Measurements from ENCODE around the gene UBE3B.
A peak's percentile ranks its signal among the peaks of the same experiment; 100 is the strongest.

UBE3B gene

DNA sequence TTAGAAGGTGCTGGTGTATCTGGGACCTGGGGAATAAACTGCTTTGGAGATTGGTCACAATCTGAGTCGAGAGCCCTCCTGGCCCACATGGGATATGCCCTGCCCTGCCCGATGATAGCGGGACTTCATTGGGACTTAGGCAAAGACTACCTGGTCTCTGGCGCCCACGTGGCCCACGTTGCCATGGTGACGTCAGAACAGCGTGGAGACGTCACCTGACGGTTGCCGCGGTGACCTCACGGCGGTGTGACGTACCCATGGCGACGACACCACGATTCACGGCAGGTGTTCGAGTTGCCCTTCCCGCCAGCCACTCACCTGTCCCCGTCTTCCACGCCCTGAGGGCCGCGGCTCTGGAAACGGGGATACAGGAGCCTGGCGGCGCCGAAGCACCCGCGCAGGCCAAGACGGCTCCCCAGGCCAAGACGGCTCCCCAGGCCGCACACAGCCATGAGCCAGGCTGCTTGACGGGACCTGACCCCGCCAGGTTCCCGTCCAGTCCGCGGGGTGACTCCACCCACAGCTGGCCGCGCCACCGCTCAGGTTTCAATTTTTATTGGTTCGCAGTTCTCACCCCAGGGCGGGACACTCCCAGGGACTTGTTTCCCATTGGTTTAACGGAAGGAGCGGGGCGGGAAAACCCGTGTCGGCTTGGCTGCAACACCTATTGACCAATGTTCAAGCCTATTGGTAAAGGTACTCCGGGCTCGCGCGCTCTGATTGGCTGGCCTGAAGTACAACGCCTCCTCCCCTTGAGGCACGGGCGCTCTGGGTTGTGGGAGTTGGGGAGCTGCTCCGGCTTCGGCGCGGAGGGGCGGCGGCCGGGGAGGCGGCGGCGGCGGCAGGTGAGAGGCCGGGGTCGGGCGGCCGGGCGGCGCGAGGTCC is 95.8 kb downstream of the UBE3B start, which contains the start of the genes MMAB and MVK:
Gene MMAB, minus strand, starts transcription at position 476 of the 885 bp plus-strand sequence. Its CDS starts 24 bp downstream, at position 452.
Gene MVK, plus strand, starts transcription at position 766 of the 885 bp plus-strand sequence. CDS start 1,029 bp downstream, outside the sequence.
- Histone ChIP-seq H3K4me2 (ENCODE audit: low read depth, low read length, poor library complexity, severe bottlenecking) (peak within 1 kb of the TSS; percentile 88), H3K9me3 (ENCODE audit: insufficient read depth, low read depth, low read length) (no peaks in the 10 kb centered on the region), H4K20me1 (ENCODE audit: insufficient read depth, low read length, poor library complexity, severe bottlenecking) (no peaks in the 10 kb centered on the region), H3K27me3 (ENCODE audit: insufficient read depth, low read length, poor library complexity, severe bottlenecking) (no peaks in the 10 kb centered on the region), H3K4me3 (ENCODE audit: low read length, poor library complexity, severe bottlenecking) (peak within 1 kb of the TSS; percentile 79), H2AFZ (ENCODE audit: low read length) (peak within 1 kb of the TSS; percentile 68), H3F3A (ENCODE audit: low read depth) (no peaks in the 10 kb centered on the region), H3K79me2 (ENCODE audit: insufficient read depth, low read length) (peaks cover 50% of the 10 kb centered on the region), H3K36me3 (ENCODE audit: insufficient read depth, low read length) (peaks cover 16% of the 10 kb centered on the region; the same call in 1 of the 2 replicates), H3K9me2 (replicated peaks; ENCODE audit: low read depth, low read length) (no peaks in the 10 kb centered on the region), H3K9ac (ENCODE audit: low read depth, low read length, poor library complexity, severe bottlenecking) (peak within 1 kb of the TSS; percentile 83), H3K4me1 (ENCODE audit: insufficient read depth, low read length, poor library complexity, severe bottlenecking) (peaks cover 42% of the 10 kb centered on the region)
- TF ChIP-seq, protein P1, sequence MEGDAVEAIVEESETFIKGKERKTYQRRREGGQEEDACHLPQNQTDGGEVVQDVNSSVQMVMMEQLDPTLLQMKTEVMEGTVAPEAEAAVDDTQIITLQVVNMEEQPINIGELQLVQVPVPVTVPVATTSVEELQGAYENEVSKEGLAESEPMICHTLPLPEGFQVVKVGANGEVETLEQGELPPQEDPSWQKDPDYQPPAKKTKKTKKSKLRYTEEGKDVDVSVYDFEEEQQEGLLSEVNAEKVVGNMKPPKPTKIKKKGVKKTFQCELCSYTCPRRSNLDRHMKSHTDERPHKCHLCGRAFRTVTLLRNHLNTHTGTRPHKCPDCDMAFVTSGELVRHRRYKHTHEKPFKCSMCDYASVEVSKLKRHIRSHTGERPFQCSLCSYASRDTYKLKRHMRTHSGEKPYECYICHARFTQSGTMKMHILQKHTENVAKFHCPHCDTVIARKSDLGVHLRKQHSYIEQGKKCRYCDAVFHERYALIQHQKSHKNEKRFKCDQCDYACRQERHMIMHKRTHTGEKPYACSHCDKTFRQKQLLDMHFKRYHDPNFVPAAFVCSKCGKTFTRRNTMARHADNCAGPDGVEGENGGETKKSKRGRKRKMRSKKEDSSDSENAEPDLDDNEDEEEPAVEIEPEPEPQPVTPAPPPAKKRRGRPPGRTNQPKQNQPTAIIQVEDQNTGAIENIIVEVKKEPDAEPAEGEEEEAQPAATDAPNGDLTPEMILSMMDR (conservative IDR thresholded peaks at IDR 0.05; ENCODE audit: low read length) = no peak
- no peak for TF ChIP-seq EZH2phosphoT487 (IDR thresholded peaks at IDR 0.05; ENCODE audit: borderline replicate concordance)

DNA sequence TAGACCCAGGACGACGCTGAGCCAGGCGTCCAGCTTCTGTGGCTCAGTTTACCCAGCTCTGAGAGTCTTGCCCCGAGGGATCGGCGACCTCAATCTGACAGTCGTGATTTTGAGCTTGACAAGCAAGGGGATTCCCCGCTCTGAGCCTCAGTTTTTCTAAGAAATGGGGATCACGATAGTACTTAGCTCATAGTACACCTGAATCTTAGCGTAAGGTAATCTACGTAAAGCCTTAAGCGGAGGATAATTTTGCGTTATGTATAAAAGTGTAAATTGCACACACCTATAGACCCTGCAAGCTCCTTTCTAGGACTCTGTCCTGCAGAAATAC is 96.4 kb downstream of the UBE3B start:
- peak overlapping the region; percentile 79 for H3K4me3 ChIP-seq (ENCODE audit: low read length, poor library complexity, severe bottlenecking)
- peaks cover 18% of the 10 kb centered on the region; the same call in 1 of the 2 replicates for H3K36me3 ChIP-seq (ENCODE audit: insufficient read depth, low read length)
- H3K9ac ChIP-seq (ENCODE audit: low read depth, low read length, poor library complexity, severe bottlenecking) = peak overlapping the region; percentile 79
- no peaks in the 10 kb centered on the region for H3K27me3 ChIP-seq (ENCODE audit: insufficient read depth, low read length, poor library complexity, severe bottlenecking)
- no peaks in the 10 kb centered on the region for H3K9me2 ChIP-seq (replicated peaks; ENCODE audit: low read depth, low read length)
- peak overlapping the region; percentile 88 for H3K4me2 ChIP-seq (ENCODE audit: low read depth, low read length, poor library complexity, severe bottlenecking)
- H3K79me2 ChIP-seq (ENCODE audit: insufficient read depth, low read length) = peaks cover 50% of the 10 kb centered on the region
- H3K9me3 ChIP-seq (ENCODE audit: insufficient read depth, low read depth, low read length) = no peaks in the 10 kb centered on the region
- no peaks in the 10 kb centered on the region for H4K20me1 ChIP-seq (ENCODE audit: insufficient read depth, low read length, poor library complexity, severe bottlenecking)
- no peaks in the 10 kb centered on the region for H3F3A ChIP-seq (ENCODE audit: low read depth)
- TF ChIP-seq EZH2phosphoT487 (IDR thresholded peaks at IDR 0.05; ENCODE audit: borderline replicate concordance) = no peak
- TF ChIP-seq, protein P1 (conservative IDR thresholded peaks at IDR 0.05; ENCODE audit: low read length) = no peak
- peaks cover 42% of the 10 kb centered on the region for H3K4me1 ChIP-seq (ENCODE audit: insufficient read depth, low read length, poor library complexity, severe bottlenecking)
- H2AFZ ChIP-seq (ENCODE audit: low read length) = peak overlapping the region; percentile 61

DNA sequence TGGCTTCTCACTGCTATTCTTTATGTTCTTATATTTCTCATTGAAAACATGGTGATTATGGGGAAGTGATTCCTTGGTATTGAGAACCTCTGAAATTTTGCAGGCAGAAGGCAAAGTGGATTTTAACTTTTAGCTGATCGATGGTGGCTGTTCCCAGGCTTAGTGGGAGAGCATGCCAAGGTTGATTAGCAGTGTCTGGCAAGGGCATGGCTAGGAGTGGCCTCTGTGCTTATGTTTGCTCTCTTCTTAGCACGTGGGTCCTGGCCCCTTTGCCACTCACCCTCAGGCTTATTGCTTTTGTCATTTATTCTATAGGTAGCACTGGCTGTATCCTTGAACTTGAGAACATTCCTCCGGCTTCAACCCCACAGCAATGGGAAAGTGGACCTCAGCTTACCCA is 98.2 kb downstream of the UBE3B start:
- TF ChIP-seq, protein P1 (conservative IDR thresholded peaks at IDR 0.05; ENCODE audit: low read length) = no peak
- no peak for TF ChIP-seq EZH2phosphoT487 (IDR thresholded peaks at IDR 0.05; ENCODE audit: borderline replicate concordance)
- H3K9ac ChIP-seq (ENCODE audit: low read depth, low read length, poor library complexity, severe bottlenecking) = no peak overlapping the region
- no peaks in the 10 kb centered on the region for H3K27me3 ChIP-seq (ENCODE audit: insufficient read depth, low read length, poor library complexity, severe bottlenecking)
- no peaks in the 10 kb centered on the region for H3K9me2 ChIP-seq (replicated peaks; ENCODE audit: low read depth, low read length)
- no peaks in the 10 kb centered on the region for H3K9me3 ChIP-seq (ENCODE audit: insufficient read depth, low read depth, low read length)
- peak overlapping the region; percentile 88 for H3K4me2 ChIP-seq (ENCODE audit: low read depth, low read length, poor library complexity, severe bottlenecking)
- peaks cover 25% of the 10 kb centered on the region; the same call in 1 of the 2 replicates for H3K36me3 ChIP-seq (ENCODE audit: insufficient read depth, low read length)
- H3K79me2 ChIP-seq (ENCODE audit: insufficient read depth, low read length) = peaks cover 46% of the 10 kb centered on the region
- peaks cover 37% of the 10 kb centered on the region for H3K4me1 ChIP-seq (ENCODE audit: insufficient read depth, low read length, poor library complexity, severe bottlenecking)
- no peaks in the 10 kb centered on the region for H4K20me1 ChIP-seq (ENCODE audit: insufficient read depth, low read length, poor library complexity, severe bottlenecking)
- H3K4me3 ChIP-seq (ENCODE audit: low read length, poor library complexity, severe bottlenecking) = peak overlapping the region; percentile 79
- H2AFZ ChIP-seq (ENCODE audit: low read length) = no peak overlapping the region
- no peaks in the 10 kb centered on the region for H3F3A ChIP-seq (ENCODE audit: low read depth)
